A673 (cell line): ENCODE results near the gene HOXB1. TPM values are rescaled to one million over a fixed set of nuclear protein-coding genes. Genes with fewer than 3 reads are reported as not detected.
A peak's percentile ranks its signal among the peaks of the same experiment; 100 is the strongest.

Experiments used
- BruUV-seq: library from RNA; stranded (reverse); fragments of 400-500 nt; replicated peaks from 2 replicates; lab custom pipeline; 2021; lab: Mats Ljungman, UMichigan
- CTCF ChIA-PET: fragments of 300-600 bp; sonication (Branson Sonifier 250); formaldehyde crosslinking; loops from one replicate; lab custom pipeline; 2022; ENCODE audit warnings: antibody characterized with exemption; lab: Charles Lee
- POLR2A ChIA-PET: fragments of 300-600 bp; sonication (Branson Sonifier 250); formaldehyde crosslinking; loops from one replicate; lab custom pipeline; 2022; ENCODE audit warnings: antibody characterized with exemption; ENCODE audit not compliant: low non-redundant PET; lab: Charles Lee
- DNase-seq: peaks from one replicate; pipeline ENCODE4 v3.0.0-alpha.2; 2015; ENCODE audit warnings: low spot score
- H3K27ac ChIP-seq: fragments of 200-600 bp; sonication (generic); 2 replicates; pipeline ENCODE4 v1.5.1; 2016; ENCODE audit warnings: mixed run types, low read depth, mild to moderate bottlenecking, mixed read lengths, antibody characterized with exemption, low read length; ENCODE audit not compliant: poor library complexity, severe bottlenecking
- H3K27me3 ChIP-seq: fragments of 200-600 bp; sonication (generic); replicated peaks from 2 replicates; pipeline ENCODE4 v1.6.1; 2017; ENCODE audit warnings: mixed run types, low read depth, mild to moderate bottlenecking, mixed read lengths, antibody characterized with exemption, low read length; ENCODE audit not compliant: insufficient read depth, poor library complexity
- H3K36me3 ChIP-seq: fragments of 200-600 bp; sonication (generic); 2 replicates; pipeline ENCODE4 v1.6.1; 2016; ENCODE audit warnings: mixed run types, mild to moderate bottlenecking, mixed read lengths, antibody characterized with exemption, low read length; ENCODE audit not compliant: insufficient read depth, poor library complexity, severe bottlenecking
- H3K4me1 ChIP-seq: fragments of 200-600 bp; sonication (generic); 2 replicates; pipeline ENCODE4 v1.6.1; 2017; ENCODE audit warnings: mixed run types, mild to moderate bottlenecking, mixed read lengths, antibody characterized with exemption, low read length; ENCODE audit not compliant: insufficient read depth, poor library complexity, severe bottlenecking
- H3K4me3 ChIP-seq: fragments of 200-600 bp; sonication (generic); 2 replicates; pipeline ENCODE4 v1.5.1; 2016; ENCODE audit warnings: low read depth, mixed run types, mild to moderate bottlenecking, mixed read lengths, low read length; ENCODE audit not compliant: poor library complexity, severe bottlenecking
- H3K9me3 ChIP-seq: fragments of 200-600 bp; sonication (generic); 2 replicates; pipeline ENCODE4 v1.6.1; 2016; ENCODE audit warnings: mixed run types, low read depth, mild to moderate bottlenecking, mixed read lengths, antibody characterized with exemption, low read length; ENCODE audit not compliant: poor library complexity, severe bottlenecking
- EZH2 ChIP-seq: fragments of 200-600 bp; sonication (generic); IDR thresholded peaks from 2 replicates; pipeline ENCODE4 v1.6.1; 2017; ENCODE audit warnings: borderline replicate concordance, low read depth, mild to moderate bottlenecking, mixed read lengths, antibody characterized with exemption, low read length; ENCODE audit not compliant: poor library complexity, severe bottlenecking
- intact Hi-C: fragments of 100-400 bp; cut with micrococcal nuclease; formaldehyde crosslinking; loops from one replicate; pipeline ENCODE4 v1.10.0; 2022; ENCODE audit not compliant: unreplicated experiment
- total RNA-seq: library from RNA; stranded (reverse); gene quantifications from 2 replicates; pipeline ENCODE4 v1.2.3, GENCODE V29; 2021
- TF ChIP-seq, protein P1 (sequence below): fragments of 300-800, 200-600 bp; sonication (generic); conservative IDR thresholded peaks from 2 replicates; pipeline ENCODE4 v1.5.1; 2017; ENCODE audit warnings: low read depth, mild to moderate bottlenecking, antibody characterized with exemption, low read length, moderate library complexity, mixed read lengths

The HOXB1 gene
- total RNA-seq, 1 experiment from 2014 or later: not detected

DNA sequence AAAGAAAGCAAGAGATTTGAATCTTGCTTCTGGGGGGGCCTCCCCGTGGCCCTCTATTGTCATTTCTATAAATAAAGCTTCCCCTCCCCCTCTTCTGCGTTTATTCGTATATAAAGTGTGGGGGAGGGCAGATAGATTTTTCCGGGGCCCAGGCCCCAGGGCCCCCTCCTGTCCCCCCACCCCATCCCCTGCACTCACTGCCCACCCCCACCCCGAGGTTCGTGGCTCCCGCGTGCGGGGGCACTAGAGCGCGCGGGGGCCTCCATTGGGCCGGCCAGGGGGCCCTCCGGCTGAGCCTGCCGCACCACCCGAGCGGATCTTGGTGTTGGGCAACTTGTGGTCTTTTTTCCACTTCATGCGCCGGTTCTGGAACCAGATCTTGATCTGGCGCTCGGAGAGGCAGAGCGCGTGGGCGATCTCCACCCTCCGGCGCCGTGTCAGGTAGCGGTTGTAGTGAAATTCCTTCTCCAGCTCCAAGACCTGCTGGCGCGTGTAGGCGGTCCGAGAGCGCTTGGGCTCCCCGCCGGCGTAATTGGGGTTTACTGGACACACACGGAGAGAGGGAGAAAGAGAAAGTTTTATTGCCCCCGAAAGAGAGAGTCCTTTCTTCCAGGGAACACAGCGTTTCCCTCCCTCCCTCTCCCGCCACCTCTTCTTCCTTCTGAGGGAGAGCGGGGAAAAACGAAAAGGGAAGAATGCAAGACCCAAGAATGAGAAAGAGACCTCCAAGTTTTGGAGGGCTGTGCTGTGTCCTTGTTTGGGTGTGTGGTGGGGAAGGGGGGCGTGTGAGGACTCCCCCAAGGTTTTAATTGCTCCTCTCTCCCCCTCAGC is 45.9 kb upstream of the HOXB1 start:
- peak overlapping the region; percentile 57 for H3K4me3 ChIP-seq

DNA sequence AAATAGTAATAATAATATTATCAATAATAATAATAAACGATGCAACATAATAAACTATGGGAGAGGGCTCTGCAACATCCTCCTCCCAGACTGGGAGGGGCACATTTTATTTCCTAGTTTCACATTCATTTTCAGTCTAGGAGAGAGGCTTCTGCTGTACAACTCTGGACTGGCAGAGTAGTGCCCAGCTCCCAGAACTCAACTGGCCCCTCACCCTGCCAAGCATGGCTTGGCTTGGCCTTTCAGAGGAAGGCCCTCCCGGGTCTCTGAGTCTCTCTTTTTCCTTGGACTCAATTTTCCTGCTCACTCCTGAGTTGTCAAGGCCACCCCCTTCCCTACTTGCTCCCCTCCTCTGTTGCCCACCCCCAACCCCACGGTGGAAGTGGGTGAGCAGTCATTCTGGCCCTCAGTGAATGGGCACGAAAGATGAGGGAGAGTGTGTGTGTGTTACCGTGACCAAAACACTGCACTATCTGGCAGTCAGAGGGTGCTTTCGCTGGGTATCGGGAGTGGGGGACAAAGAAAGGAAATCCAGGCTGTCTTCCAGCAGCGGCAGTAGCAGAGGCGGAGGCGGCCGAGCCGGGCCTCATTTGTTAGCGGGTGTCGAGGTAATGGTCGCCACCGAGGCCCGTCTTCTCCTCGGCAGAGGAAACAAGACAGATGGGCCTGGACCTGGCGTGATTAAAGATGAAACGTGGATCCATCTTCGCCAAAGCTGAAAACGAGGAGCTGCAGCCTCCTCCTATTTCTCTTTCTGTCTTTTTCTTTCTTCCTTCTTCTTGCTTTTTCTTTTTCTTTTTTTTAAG is 45.1 kb upstream of the HOXB1 start:
- TF ChIP-seq EZH2: no peak
- TF ChIP-seq, protein P1, sequence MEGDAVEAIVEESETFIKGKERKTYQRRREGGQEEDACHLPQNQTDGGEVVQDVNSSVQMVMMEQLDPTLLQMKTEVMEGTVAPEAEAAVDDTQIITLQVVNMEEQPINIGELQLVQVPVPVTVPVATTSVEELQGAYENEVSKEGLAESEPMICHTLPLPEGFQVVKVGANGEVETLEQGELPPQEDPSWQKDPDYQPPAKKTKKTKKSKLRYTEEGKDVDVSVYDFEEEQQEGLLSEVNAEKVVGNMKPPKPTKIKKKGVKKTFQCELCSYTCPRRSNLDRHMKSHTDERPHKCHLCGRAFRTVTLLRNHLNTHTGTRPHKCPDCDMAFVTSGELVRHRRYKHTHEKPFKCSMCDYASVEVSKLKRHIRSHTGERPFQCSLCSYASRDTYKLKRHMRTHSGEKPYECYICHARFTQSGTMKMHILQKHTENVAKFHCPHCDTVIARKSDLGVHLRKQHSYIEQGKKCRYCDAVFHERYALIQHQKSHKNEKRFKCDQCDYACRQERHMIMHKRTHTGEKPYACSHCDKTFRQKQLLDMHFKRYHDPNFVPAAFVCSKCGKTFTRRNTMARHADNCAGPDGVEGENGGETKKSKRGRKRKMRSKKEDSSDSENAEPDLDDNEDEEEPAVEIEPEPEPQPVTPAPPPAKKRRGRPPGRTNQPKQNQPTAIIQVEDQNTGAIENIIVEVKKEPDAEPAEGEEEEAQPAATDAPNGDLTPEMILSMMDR: no peak
- intact Hi-C loops: loop anchor here (2.0 kb wide), 1 partner anchor 33 kb away; no protein-coding TSS in a partner anchor
- ChIA-PET CTCF (no interaction called here), POLR2A (no interaction called here)
- Histone ChIP-seq H3K4me3 (peak overlapping the region; percentile 57), H3K36me3 (no peaks in the 10 kb centered on the region), H3K4me1 (peaks cover 40% of the 10 kb centered on the region), H3K9me3 (no peaks in the 10 kb centered on the region), H3K27ac (peak overlapping the region; percentile 49), H3K27me3 (no peaks in the 10 kb centered on the region)
- BruUV-seq: TSS peak; percentile 54
- DNase-seq: no peak

More for the DNA sequence above, 45.9 kb upstream of the HOXB1 start:
- intact Hi-C loops: loop anchor here (2.0 kb wide), 1 partner anchor 34 kb away; no protein-coding TSS in a partner anchor
- H3K36me3 ChIP-seq: no peaks in the 10 kb centered on the region
- H3K27me3 ChIP-seq: no peaks in the 10 kb centered on the region
- H3K9me3 ChIP-seq: no peaks in the 10 kb centered on the region
- ChIA-PET POLR2A (no interaction called here), CTCF (no interaction called here)
- no peak for TF ChIP-seq EZH2
- TF ChIP-seq, protein P1: no peak
- no TSS peak for BruUV-seq
- DNase-seq: peak; percentile 71
- H3K4me1 ChIP-seq: peaks cover 38% of the 10 kb centered on the region
- peak overlapping the region; percentile 49 for H3K27ac ChIP-seq

DNA sequence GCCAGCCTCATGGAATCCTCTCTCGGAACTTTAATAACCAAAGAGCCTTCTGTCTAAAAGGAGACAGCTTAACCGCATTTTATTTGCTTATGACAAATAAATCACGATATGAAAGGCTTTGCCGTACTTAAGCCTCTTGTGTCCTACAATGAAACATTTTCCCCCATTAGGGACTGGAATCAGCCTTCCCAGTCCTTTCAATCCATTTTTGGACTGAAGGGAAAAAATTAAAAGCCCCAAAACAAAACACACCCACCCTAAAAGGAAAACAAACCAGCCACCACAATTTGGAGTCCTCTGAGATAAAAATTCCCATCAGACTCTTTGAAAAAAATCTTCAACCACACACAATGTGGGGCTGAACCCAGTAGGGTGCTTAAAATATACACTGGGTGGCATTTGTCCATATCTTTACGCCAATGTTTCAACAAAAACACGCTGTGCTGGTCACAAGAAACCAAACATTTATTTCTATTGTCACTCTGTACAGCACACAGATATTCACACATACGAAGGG is 44.3 kb upstream of the HOXB1 start:
- no TSS peak for BruUV-seq
- intact Hi-C loops: no loop called here
- Histone ChIP-seq H3K4me3 (no peak overlapping the region), H3K36me3 (no peaks in the 10 kb centered on the region), H3K27me3 (no peaks in the 10 kb centered on the region), H3K27ac (no peak overlapping the region), H3K4me1 (peaks cover 41% of the 10 kb centered on the region), H3K9me3 (no peaks in the 10 kb centered on the region)
- CTCF ChIA-PET: no interaction called here
- POLR2A ChIA-PET: interaction anchor here (0.6 kb wide), 1 partner anchor 28 kb away, joined by 9 read pairs; no protein-coding TSS in a partner anchor
- DNase-seq: no peak
- TF ChIP-seq, protein P1: no peak
- no peak for TF ChIP-seq EZH2
